Fibroblast of skin of scalp (primary cell): ENCODE measurements around the gene NOTCH3. TPM values are rescaled to one million over a fixed set of nuclear protein-coding genes. Genes with fewer than 3 reads are reported as not detected.

Experiments used
- DNase-seq: peaks from one replicate; pipeline ENCODE4 v3.0.0-alpha.2; 2013
- polyA plus RNA-seq, 2 experiments: library from polyadenylated mRNA; unstranded; fragments of 120-200 nt; gene quantifications; one replicate each; pipeline ENCODE4 v1.2.1, GENCODE V29; 2013; ENCODE audit not compliant: insufficient read length in 2 of 2

The NOTCH3 gene
- 324 TPM for polyA plus RNA-seq (2013, experiment 1 of 2; ENCODE audit: insufficient read length)
- 281 TPM for polyA plus RNA-seq (2013, experiment 2 of 2; ENCODE audit: insufficient read length)

DNA sequence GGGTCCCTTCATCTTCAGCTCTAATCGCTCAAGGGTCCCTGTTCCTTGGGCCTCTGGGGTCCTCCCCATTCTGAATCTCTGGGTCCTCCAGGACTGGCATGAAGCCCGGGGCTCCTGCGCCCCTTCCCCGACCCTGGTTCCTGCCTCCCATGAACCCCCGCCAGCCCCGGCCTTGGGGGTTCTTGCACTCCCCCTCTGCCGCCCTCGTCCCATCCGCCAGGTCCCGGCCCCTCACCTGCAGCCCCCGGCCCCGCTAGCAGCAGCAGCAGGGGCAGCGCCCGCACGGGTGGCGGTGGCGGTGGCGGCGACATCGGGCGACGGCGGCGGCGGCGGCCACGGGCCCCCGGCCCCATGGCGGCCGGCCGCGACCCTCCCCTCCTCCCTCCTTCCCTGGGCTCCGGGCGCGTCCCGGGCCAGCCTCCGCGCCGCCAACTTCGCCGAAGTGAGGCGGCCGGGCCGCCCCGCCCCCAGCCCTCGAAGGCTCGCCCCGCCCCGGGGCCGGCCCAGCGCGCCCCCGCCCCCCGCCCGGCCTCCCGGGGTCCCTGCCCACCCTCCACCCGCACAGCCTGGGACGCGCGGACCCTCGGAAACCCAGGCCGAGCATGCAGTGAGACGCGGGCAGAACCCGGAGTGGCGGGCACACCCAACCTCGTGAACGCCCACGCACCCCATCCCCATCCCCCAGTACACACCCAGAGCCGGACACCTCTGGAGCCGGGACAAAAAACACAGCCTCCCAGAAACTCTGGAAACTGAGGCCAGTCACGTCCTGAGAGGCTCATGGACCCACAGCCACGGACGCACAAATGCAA lies at the start of gene NOTCH3:
TSS of gene NOTCH3 (minus strand) at position 443 of the 812 bp plus-strand sequence. CDS start at position 353, 90 bp downstream.
- peak; percentile 28 for DNase-seq

DNA sequence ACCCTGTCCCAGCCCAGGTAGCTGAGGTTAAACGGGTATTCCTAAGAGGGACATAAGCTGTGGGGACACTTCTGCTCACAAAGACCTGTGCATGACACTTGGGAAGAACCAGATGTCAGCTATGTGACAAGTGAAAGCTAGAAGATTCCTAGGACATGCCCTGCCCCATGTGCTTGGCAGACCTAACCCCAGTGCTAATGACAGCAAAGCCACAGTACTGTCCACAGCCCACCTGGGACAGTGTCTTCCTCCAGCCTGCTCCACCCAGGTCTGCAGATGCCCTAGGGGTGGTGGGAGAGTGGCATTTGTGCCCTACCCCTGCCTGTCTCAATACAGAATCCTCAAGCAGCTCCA lies 49.8 kb upstream of the NOTCH3 start:
- no peak for DNase-seq

DNA sequence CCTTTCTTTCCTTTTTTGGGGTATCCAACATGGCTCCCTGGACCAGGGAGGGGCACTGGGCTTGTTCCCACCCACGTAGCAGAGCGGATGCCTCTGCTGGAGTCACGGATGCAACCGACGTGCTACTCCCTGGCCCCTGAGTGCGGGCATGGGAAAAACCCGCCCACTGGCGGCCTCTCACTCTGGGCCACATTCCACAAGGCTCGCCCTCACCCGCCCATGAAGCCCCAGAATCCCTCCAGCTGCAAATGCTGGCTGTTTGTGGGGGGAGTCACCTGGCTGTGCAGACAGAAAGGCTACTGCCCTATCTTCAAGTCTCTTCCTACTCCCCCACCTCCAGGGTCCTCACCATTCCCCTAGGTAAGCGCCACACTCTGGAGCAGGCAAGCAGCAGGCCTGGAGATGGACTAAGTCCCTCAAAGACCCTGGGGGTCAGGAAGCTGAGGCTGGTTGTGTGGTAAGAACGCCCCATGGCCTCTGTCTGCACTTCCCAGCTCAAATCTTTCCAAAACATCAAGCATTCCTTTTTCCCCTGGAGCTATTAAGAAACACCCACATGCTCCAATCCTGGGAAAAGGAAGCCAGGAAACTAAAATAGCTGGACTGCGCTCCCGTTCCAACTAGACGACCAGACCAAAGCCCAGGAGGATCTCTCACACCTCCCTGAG lies 49.3 kb upstream of the NOTCH3 start:
- peak; percentile 98 for DNase-seq

DNA sequence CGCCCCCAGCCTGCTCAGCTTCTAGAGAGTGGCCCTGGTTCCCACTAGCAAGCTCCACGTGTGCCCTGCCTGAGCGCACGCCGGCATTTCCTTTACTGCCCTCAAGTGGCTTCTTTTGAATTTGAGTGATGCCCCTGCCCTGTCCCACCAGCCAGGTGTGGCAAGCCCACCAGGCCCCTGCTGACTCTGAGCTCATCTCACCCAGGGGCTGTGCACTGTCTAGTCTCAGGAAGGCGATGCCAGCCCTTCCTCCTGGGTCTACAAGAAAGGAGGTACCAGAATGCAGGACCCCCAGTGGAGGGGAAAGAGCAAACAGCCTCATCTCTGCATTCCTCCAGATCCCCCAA lies 48.7 kb upstream of the NOTCH3 start:
- DNase-seq = no peak

DNA sequence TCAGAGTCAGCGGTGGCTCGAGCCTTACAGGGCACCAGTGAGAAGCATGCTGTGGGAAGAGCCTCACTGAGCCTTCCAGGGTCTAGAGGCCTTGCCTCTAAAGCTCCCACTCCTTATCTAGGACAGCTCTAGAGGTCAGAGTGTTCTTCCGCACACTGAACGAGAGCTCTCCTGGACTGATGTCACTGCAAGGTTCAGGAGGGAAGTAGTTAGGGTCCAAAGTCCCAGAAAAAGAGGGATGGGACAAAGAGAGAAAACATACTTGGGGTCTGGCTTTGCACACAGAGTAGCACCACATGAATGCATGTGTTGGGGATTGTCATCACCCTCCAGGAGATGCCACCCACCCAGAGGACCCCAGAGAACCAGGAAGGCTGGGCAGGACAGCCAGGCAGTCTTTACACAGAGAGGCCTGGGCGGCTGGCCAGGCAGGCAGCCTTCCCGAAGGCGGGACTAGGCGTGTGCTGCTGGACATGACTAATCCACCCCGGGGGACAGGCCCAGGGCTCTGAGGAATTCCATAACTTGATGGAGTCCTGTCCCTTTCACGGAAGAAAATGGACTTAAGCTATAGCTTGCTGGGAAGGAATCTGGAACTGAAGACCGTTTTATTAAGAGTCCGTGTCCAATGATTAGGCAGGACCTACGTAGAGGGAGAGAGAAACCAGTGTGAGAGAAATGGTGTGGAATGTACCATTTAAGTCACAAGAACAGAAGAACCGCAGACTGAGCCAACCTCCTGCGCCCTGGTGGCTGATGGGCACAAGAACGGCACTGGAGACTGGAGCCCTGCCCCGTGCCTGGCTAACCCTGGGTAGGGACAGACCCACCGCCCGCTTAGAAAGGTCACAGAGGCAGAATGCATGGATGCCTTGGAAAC lies 48.1 kb upstream of the NOTCH3 start:
- DNase-seq = peak; percentile 98

DNA sequence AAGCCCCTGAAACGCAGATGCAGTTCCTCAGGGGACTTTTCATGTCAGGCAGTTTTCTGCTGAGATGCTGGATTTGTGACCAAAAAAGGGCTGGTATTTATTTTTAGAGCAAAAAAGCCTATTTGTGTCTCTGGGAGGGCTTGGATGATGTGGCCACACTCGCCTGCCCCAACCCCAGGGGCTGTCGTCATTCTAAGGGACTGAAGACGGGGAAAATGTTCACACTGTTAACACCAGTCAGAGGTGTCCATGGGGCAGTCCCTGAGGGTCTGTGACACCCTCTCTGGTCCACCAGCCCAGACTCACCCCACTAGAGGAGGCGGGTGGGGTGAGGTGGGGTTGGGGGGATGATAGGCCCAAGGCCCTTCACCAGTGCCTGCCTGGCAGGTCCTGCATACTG lies 47.3 kb upstream of the NOTCH3 start:
- peak; percentile 90 for DNase-seq

DNA sequence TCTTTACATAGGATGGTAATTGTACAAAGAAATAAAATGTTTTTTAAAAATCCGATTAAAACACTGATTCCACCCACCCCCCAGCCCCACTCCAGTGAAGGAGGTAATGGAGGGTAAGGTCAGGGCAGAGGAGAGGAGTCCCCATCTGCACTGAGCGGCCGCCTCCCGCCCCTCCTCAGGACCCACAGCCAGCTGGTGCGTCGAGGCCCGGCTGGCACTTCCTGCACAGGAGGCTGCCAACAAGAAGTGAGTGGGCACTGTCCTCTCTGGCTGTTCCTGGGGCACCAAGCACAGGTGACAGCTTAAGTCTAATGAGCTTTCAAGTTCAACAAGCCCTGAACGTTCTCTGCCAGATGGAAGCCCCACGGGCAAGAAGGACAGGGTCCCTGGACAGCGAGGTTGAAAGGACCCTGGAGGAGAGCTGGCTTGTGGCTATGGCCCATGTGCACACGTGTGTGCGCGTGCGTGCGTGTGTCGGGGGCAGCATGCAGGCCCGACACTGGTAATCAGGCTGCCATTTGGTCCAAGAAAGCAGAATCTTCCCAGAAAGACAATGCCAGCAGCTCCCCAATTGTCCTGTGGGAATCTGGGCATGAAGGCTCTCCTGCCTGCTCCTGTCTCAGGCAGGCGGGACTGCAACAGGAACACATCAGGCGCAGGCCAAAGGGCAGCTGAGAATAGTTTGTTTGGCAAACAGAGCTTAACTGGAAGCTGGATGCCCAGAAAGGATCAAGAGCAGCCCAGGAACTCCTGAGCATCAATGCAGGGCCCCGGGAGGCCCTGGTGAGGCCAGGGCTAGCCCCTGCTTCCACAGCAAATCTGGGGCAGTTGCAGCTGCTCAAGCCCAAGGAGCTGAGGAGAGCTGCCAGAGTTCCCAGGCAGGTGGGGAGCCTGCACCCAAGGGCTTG lies 46.6 kb upstream of the NOTCH3 start:
- DNase-seq = no peak

DNA sequence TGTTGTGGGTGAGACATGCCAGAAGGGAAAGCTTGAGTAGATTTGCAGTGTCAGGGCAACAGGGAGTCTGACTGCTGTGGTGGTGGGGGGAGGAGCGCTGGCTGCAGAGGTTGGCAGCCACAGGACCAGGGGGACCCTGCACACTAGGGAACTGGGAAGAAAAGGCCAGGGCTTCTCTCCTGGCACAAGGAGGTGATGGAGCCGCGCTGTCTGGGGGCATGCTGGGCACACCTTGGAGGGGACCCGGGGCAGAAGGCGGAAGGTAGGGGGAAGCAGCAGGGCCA lies 45.3 kb upstream of the NOTCH3 start:
- DNase-seq = no peak

DNA sequence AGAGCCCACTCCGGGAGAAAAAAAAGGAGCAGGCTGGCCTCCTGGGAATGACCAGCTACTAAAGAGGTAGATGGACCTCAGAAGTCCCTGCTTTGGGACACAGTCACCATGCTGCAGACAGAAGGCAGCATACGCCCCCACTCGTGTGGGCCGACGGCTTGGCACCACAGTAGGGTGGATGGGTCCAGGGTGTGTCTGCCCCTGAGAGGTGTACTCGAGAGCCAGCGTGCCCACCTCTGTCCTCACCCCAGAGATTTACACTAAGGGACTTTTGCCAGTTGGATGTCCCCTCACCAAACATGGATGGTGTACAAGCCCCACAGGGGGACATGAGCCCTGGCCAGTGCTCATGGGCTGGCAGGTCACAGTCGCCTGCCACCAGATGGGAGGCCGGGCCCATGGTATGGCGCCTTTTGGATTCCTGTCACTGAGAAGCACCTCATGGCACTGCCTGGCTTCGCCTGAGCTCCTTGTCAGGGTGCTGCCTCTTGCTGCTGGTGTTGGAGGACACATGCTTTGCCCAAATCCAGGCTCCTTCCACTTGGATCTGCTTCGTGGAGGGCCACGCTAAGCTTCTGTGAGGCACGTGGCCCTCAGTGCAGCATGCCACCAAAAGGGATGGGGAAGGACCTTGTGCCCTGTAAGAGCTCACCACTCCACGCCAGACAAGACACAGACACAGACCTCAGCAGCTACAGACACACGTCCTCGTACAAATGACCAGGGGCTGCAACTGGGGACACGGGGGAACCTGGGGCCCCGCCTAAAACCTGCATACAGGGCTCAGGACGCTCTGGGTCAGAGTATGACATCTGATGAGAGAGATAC lies 44.8 kb upstream of the NOTCH3 start:
- no peak for DNase-seq

DNA sequence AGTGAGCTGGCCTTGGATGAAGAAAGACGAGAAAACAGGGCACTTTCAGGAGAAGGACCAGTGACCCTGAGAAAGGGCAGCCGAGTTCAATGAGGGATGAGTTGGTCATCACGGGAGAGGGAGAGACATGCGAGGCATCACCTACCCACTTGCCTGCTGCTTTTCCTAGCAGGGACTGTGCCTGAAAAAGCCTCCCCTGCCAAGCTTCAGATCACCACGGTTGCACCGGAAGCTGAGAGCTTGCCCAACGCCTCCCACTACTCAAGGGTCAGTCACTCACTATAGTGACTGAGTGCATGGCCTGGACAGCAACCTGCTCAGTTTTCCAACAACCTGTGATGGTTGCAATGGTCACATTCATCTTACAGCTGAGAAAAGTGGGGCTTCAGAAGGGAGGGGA lies 44.0 kb upstream of the NOTCH3 start:
- DNase-seq = no peak

DNA sequence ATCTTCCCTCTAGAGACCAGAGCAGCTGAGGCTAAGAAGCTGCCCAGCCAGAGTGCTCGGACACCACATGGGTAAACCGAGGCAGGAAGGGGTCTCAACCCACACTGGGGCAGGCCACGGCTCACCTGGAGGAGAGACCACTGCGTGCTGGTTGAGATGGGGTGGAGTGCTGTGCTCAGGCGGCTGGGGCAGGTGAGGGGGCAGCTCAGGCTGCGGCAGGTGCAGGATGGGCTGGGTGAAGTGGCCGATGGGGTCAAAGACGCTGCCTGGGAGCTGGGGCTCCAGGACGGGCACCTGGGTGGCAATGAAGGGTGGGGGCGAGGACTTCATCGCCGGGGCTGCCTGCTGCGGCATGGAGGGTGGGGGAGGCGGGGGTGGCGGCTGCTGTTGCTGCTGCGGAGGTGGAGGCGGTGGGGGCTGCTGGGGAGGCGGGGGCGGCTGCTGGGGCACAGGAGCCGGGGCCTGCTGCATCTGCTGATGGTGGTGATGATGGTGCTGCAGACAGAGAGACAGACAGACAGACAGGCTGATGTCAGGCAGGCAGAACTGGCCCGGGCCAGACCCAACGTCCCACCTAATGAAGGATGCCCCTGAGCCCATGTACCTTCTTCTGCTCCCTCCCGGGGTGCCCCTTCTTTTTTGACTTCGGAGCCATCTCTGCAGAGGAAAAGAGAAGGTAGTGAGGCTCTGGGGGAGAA lies 43.5 kb upstream of the NOTCH3 start:
- no peak for DNase-seq

DNA sequence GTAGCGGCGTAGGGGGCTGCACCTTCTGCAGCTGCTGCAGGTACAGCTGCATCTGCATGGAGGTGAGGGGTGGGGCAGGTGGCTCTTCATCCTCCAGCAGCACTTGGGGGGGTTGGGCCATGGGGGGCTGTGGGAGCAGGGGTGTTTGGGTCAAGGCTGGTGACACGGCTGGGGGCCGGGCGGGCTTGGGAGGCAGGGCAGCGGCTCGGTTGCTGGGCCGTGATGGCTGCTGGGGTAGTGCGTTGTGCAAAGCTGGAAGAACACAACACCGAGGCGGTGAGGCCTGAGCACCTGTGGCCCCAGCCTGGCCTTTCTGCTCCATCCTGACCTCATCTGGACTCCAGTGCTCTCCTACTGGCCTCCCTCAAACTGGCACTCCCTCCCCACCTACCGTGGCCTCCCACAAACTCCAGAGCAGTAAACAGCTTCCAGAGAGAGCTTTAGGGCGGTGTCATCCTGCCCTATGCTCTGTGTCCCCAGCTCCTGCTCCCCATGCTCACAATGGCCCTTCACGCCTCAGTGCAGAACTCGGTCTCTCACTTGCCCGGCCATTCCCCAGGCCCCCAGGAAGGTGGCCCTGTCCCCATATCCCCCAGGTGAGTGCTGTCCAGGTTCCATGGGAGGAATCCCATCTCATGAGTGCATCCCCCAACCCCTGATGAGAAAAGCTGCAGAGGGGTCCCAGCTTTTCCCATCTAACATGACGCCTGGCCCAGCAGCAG lies 42.6 kb upstream of the NOTCH3 start:
- no peak for DNase-seq

DNA sequence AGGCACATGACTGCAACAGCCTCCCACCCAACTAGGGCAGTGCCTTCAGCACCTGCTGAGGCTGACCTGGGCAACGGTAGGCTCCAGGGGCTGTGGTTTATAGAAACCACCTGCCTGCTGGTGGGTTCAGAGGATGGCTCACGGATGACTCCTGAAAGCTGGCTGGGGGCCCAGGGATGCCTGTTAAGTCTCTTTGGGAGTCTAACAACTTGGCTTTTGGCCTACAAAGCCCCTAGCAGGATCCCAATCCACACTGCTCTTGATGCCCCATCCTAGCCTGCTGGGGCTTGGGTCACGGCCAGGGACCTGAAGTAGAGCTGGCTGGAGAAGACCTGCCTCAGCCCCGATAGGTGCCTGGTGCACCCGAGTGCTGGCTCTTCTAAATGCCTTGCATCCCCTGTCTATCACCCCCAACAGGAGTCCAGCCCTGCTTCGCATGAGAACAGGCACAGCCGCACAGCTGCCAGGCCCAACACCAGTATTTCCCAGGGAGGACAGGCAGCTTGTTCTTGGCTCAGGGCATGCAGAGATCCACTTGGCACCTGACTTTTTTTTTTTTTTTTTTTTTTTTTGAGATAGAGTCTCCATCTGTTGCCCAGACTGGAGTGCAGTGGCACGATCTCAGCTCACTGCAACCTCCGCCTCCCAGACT lies 40.6 kb upstream of the NOTCH3 start:
- no peak for DNase-seq

DNA sequence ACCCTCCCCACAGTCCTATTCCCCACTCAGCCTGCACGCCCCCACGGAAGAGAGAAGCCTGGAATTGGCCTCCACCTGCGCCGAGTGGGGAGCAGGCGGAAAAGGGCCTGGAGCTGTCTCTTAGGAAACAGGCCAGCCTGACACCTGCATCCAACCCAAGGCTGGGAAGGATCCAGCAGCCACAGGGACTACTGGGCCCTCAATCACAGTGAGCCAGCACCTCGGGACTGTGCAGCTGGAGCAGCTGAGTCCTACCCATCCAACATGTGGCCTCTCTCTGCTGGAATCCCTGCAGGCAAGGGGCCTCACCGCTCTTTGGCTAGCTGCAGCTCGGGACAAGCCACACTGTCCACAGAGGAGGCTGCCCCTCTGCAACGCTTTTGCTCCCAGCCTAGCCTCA lies 39.7 kb upstream of the NOTCH3 start:
- DNase-seq = no peak

DNA sequence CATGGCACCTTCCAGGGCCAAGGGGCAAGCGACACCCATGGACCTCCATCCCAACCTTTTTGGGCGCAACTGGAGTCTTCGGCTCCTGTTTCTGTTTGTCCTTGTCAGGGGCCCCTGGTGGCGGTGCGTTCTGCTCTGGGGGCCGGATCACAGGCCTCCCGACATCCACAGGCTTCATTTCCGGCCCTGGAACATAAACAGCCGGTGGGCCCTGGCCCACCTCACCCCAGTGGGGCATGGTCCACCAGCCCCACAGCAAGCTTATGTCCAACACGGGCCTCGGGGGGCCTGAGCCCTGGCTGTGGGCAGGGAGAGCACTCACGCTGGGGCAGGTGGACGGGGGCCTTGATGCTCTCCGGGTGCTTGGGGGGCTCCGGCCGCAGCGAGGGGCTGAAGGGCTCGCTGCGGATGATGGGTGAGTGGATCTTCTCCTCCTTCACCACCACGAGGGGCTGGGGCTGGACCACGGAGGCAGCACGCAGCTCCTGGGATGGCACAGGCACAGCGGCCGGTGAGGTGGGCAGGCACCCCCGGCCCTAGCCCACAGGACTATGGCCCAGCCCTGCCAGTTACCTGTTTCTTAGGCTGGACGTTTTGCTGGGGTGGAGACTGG lies 38.6 kb upstream of the NOTCH3 start:
- no peak for DNase-seq

DNA sequence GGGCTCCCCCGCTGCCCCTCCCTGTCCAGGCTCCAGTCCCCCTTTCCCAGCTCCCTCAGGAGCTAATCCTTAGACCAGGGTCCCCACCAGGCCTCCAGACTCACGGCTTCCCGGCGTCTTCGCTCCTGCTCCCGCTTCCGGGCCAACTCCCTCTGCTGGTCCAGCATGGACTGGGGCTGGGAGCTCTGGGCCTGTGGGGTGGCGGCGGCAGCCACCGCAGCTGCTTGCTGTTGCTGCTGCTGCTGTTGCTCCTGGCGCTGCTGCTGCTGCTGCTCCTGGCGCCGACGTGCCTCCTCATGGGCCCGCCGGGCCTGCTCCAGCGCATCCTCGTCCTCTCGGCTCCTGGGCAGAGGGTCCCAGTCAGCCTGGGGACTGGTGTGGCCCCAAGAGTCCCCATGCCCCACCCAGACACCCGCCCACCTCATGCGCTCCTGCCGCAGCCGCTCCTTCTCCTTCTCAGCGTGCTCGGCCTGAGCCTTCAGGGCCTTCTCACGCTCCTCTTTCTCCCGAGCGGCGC lies 37.9 kb upstream of the NOTCH3 start:
- no peak for DNase-seq

DNA sequence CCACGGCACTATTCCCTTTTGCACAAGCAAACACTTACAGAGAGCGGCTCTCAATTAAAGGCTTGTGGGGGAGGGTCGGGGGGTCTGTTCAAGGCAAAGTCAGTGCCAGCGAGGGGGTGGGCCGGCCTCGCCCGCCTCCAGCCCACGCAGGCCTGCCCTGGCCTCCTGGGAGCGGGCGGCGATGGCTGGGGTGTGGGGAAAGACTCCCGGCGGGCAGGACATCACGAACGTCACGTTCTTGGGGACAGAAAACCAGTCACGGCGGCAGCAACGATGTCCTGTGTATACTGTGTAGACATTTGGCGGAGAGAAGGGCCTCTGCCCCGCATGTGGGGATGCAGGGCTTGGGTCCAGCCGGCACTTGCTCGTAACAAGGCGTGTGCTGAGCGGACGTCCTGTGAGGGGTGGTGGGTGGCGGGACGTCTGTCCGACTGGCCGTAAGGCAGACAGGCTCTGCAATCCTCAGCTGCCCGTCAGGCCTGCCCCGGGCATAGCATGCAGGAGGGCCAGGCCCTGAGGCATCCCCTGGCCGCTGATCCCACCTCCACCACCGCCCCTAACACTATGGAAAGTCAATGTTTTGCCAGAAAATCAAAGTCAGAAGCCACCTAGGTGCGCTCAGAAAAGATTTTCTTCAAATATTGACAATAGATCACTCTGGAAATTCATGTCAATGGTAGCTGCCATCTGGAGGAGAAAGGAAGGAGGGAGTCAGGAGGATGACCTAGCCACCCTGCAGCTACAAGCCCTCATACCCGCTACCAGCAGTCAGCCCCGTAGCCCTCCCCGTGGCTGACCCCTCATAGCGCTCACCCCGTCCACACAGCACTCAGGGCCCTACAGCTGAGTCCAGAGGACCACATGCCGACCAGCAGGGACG lies 37.2 kb upstream of the NOTCH3 start:
- no peak for DNase-seq

DNA sequence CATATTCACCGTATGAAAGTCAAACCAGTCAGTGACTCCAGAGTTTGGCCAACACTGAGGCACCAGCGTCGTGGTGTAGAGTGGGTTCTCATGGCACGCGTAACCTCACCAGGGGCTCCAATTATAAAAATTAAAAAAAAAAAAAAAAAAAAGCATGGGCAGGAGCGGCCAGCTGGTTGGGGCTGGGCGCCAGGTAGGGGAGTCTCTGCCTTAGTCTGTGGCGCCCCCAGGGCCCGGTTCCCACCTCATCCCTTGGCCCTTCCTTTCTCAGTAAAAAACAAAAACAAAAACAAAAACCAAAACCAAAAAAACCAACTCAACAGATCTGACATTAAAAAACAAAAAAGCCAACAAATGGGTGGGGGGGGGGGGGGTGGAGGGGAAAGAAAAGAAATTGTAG lies 36.1 kb upstream of the NOTCH3 start:
- no peak for DNase-seq
